WERI-Rb-1 (cell line): ENCODE data around the gene GLT8D1.
"Not testable (repeated sequence)": the region's sequence is repeated elsewhere in the genome, so short reads cannot be mapped to it uniquely, and the experiment has no call there.

Experiments used
- DNase-seq: peaks from one replicate; pipeline ENCODE4 v3.0.0-alpha.2; 2020
- H3K27ac ChIP-seq: fragments of 250-450 bp; sonication (Bioruptor Pico); 2 replicates; pipeline ENCODE4 v1.5.1; 2020; ENCODE audit warnings: mild to moderate bottlenecking, moderate library complexity
- H3K27me3 ChIP-seq: fragments of 250-450 bp; sonication (Bioruptor Pico); 2 replicates; pipeline ENCODE4 v1.5.1; 2021; ENCODE audit warnings: mild to moderate bottlenecking, low read depth, moderate library complexity; ENCODE audit not compliant: insufficient read depth, severe bottlenecking
- H3K36me3 ChIP-seq: fragments of 250-450 bp; sonication (Bioruptor Pico); 2 replicates; pipeline ENCODE4 v1.5.1; 2020; ENCODE audit warnings: mild to moderate bottlenecking, moderate library complexity
- H3K4me3 ChIP-seq: 2 replicates; pipeline ENCODE4 v1.5.1; 2011; ENCODE audit warnings: low read depth, mild to moderate bottlenecking, control low read depth, low read length
- H3K9me3 ChIP-seq: fragments of 250-450 bp; sonication (Bioruptor Pico); 2 replicates; pipeline ENCODE4 v1.5.1; 2021; ENCODE audit warnings: mild to moderate bottlenecking, moderate library complexity; ENCODE audit not compliant: severe bottlenecking
- CTCF ChIP-seq: IDR thresholded peaks from 2 replicates; pipeline ENCODE4 v1.5.1; 2011; ENCODE audit warnings: low read depth, mild to moderate bottlenecking, control low read depth, inconsistent platforms, low read length

Gene GLT8D1

GRCh38 chr3:52682016-52682415 is 23.6 kb downstream of the GLT8D1 start:
- no peak overlapping the region for H3K4me3 ChIP-seq
- peaks cover 57% of the 10 kb centered on the region for H3K36me3 ChIP-seq
- no peaks in the 10 kb centered on the region for H3K27me3 ChIP-seq
- DNase-seq, result peak; percentile 47
- no peaks in the 10 kb centered on the region for H3K9me3 ChIP-seq
- peak; percentile 61 for TF ChIP-seq CTCF
- H3K27ac ChIP-seq, result no peak overlapping the region

- DNase-seq, result no peak
- peaks cover 57% of the 10 kb centered on the region for H3K36me3 ChIP-seq
- H3K27me3 ChIP-seq, result no peaks in the 10 kb centered on the region
- no peaks in the 10 kb centered on the region for H3K9me3 ChIP-seq
- no peak overlapping the region for H3K4me3 ChIP-seq
- no peak for TF ChIP-seq CTCF
- no peak overlapping the region for H3K27ac ChIP-seq
Observed at GRCh38 chr3:52681596-52681995, 24.0 kb downstream of the GLT8D1 start.

GRCh38 chr3:52679811-52680210 is 25.8 kb downstream of the GLT8D1 start:
- TF ChIP-seq CTCF, result no peak
- Histone ChIP-seq H3K4me3 (no peak overlapping the region), H3K27me3 (no peaks in the 10 kb centered on the region), H3K9me3 (no peaks in the 10 kb centered on the region), H3K36me3 (peaks cover 67% of the 10 kb centered on the region), H3K27ac (no peak overlapping the region)
- no peak for DNase-seq

GRCh38 chr3:52679199-52679538 is 26.4 kb downstream of the GLT8D1 start:
- TF ChIP-seq CTCF, result no peak
- H3K4me3 ChIP-seq, result no peak overlapping the region
- no peak for DNase-seq
- no peaks in the 10 kb centered on the region for H3K27me3 ChIP-seq
- H3K36me3 ChIP-seq, result peaks cover 70% of the 10 kb centered on the region
- no peak overlapping the region for H3K27ac ChIP-seq
- no peaks in the 10 kb centered on the region for H3K9me3 ChIP-seq

GRCh38 chr3:52678265-52679198 is 27.1 kb downstream of the GLT8D1 start:
- H3K27me3 ChIP-seq, result no peaks in the 10 kb centered on the region
- peaks cover 72% of the 10 kb centered on the region for H3K36me3 ChIP-seq
- TF ChIP-seq CTCF, result no peak
- H3K4me3 ChIP-seq, result no peak overlapping the region
- no peak for DNase-seq
- H3K27ac ChIP-seq, result no peak overlapping the region
- no peaks in the 10 kb centered on the region for H3K9me3 ChIP-seq

GRCh38 chr3:52676201-52676600 is 29.4 kb downstream of the GLT8D1 start:
- H3K27ac ChIP-seq, H3K27me3 ChIP-seq, H3K4me3 ChIP-seq, H3K9me3 ChIP-seq, DNase-seq: not testable (repeated sequence)
- peaks cover 81% of the 10 kb centered on the region for H3K36me3 ChIP-seq
